Fibroblast of peridontal ligament (primary cell): ENCODE measurements around the gene ZNF235.
"Not testable (repeated sequence)": the region's sequence is repeated elsewhere in the genome, so short reads cannot be mapped to it uniquely, and the experiment has no call there.

Experiments
- DNase-seq: peaks from one replicate; pipeline ENCODE4 v3.0.0-alpha.2; 2010; ENCODE audit errors: extremely low read depth

The ZNF235 gene

GRCh38 chr19:44255705-44256411 is 49.0 kb downstream of the ZNF235 start:
- DNase-seq: no peak

GRCh38 chr19:44254496-44254895 is 50.3 kb downstream of the ZNF235 start:
- no peak for DNase-seq

GRCh38 chr19:44253392-44253791 is 51.4 kb downstream of the ZNF235 start:
- DNase-seq: not testable (repeated sequence)

GRCh38 chr19:44252332-44252731 is 52.5 kb downstream of the ZNF235 start:
- not testable (repeated sequence) for DNase-seq

GRCh38 chr19:44236384-44236783 is 68.4 kb downstream of the ZNF235 start:
- DNase-seq: no peak
